Suprapubic skin (tissue), 4 donors: Measurements from ENCODE around the gene MOB3C.

Experiments used
- CTCF ChIP-seq, 2 donors: fragments of 200-600 bp in 1 of 2; fragments of 450-650 bp in 1 of 2; sonication (generic) in 1 of 2; IDR thresholded peaks; one replicate each; pipeline ENCODE4 v1.5.1; 2016 to 2019; ENCODE audit warnings: antibody characterized with exemption in 2 of 2, mild to moderate bottlenecking in 1 of 2, moderate library complexity in 1 of 2
- EP300 ChIP-seq: sonication (generic); formaldehyde crosslinking; IDR thresholded peaks from one replicate; pipeline ENCODE4 v1.6.1; 2017; ENCODE audit warnings: antibody characterized with exemption
- POLR2A ChIP-seq, 2 donors: fragments of 450-650 bp; IDR thresholded peaks; one replicate each; pipeline ENCODE4 v1.6.1; 2017; ENCODE audit warnings: antibody characterized with exemption in 2 of 2, mild to moderate bottlenecking in 2 of 2, moderate library complexity in 2 of 2
- POLR2AphosphoS5 ChIP-seq, 3 donors: sonication (generic); formaldehyde crosslinking; IDR thresholded peaks; one replicate each; pipeline ENCODE4 v1.6.1; 2017; ENCODE audit warnings: antibody characterized with exemption in 3 of 3

- TF ChIP-seq CTCF (IDR thresholded peaks at IDR 0.05) (no peak), POLR2A (IDR thresholded peaks at IDR 0.05) (no peak), EP300 (no peak), POLR2AphosphoS5 (IDR thresholded peaks at IDR 0.05) (no peak)
These were observed 54.1 kb downstream of the MOB3C start for GRCh38 chr1:46562498-46562897.
